ENCODE results near the gene KLKB1. TPM values are rescaled to one million over a fixed set of nuclear protein-coding genes. Genes with fewer than 3 reads are reported as not detected.

The KLKB1 gene
- total and polyA plus RNA-seq, 2 donors (not counting 3 experiments of a cell fraction or from before 2014, with no cell fraction given), result not detected

- Histone ChIP-seq H4K20me1 (replicated peaks; ENCODE audit: control insufficient read depth, extremely low read depth, insufficient read depth, low read length) (no peaks in the 10 kb centered on the region), H3K4me3 (replicated peaks in 1 of 3; ENCODE audit: insufficient read depth in 1 of 3, low read depth in 1 of 3, low read length in 3 of 3) (no peak overlapping the region), H3K36me3 (ENCODE audit: control insufficient read depth in 2 of 2, extremely low read depth in 1 of 2, insufficient read depth in 2 of 2, low read length in 2 of 2) (no peaks in the 10 kb centered on the region), H3K79me2 (ENCODE audit: control insufficient read depth, insufficient read depth, low read length) (no peaks in the 10 kb centered on the region), H3K4me1 (ENCODE audit: control insufficient read depth, extremely low read depth, insufficient read depth, low read length) (no peaks in the 10 kb centered on the region), H3K27ac (ENCODE audit: insufficient read depth, low read depth, low read length) (no peak overlapping the region), H3K9me3 (replicated peaks; ENCODE audit: control insufficient read depth, insufficient read depth, low read length) (no peaks in the 10 kb centered on the region), H3K4me2 (ENCODE audit: insufficient read depth, low read length) (no peak overlapping the region), H2AFZ (ENCODE audit: low read depth, low read length) (no peak overlapping the region), H3K9me1 (replicated peaks; ENCODE audit: control insufficient read depth, extremely low read depth, insufficient read depth, low read length) (no peaks in the 10 kb centered on the region), H3K27me3 (ENCODE audit: control insufficient read depth in 2 of 2, insufficient read depth in 2 of 2, low read length in 2 of 2) (no peaks in the 10 kb centered on the region), H3K9ac (replicated peaks; ENCODE audit: extremely low read depth, insufficient read depth, low read length) (no peak overlapping the region)
- BruUV-seq (replicated peaks), result no TSS peak
- dilution Hi-C loops (cut with MboI; ENCODE audit: extremely low pct_ligation_motif_present, low sequenced_read_pairs), result no loop called here
- intact Hi-C loops (cut with micrococcal nuclease), result no loop called here
- DNase-seq (ENCODE audit: low read depth, low spot score) (no peak), FAIRE-seq (no peak)
- ChIA-PET POLR2A (no interaction called here), CTCF (no interaction called here)
- TF ChIP-seq EZH2 (IDR thresholded peaks at IDR 0.05; ENCODE audit: borderline replicate concordance, low read depth, low read length, severe bottlenecking), result no peak
- TF ChIP-seq POLR2AphosphoS5 (IDR thresholded peaks at IDR 0.05; ENCODE audit: insufficient read depth, low read depth, low read length), result no peak
- no peak for TF ChIP-seq MYC (IDR thresholded peaks at IDR 0.05; ENCODE audit: low read depth, low read length)
- TF ChIP-seq JUN (IDR thresholded peaks at IDR 0.05; ENCODE audit: borderline replicate concordance, insufficient read depth, insufficient read length, low read depth), result no peak
- no peak for TF ChIP-seq MAX (IDR thresholded peaks at IDR 0.05; ENCODE audit: insufficient read depth, insufficient read length)
- no peak for TF ChIP-seq POLR2A (IDR thresholded peaks at IDR 0.05; ENCODE audit: low read depth, low read length)
- no peak for TF ChIP-seq CTCF (IDR thresholded peaks at IDR 0.05; ENCODE audit: extremely low read depth in 1 of 2, insufficient read depth in 1 of 2, low read depth in 1 of 2, low read length in 2 of 2)
- no peak for TF ChIP-seq FOS (IDR thresholded peaks at IDR 0.05; ENCODE audit: borderline replicate concordance, insufficient read depth, low read length)
- no peak for TF ChIP-seq GATA2 (IDR thresholded peaks at IDR 0.05; ENCODE audit: insufficient read depth, insufficient read length, low read depth, low read length)
These were observed 27.8 kb downstream of the KLKB1 start for GRCh38 chr4:186255122-186255521.

Data from endothelial cell of umbilical vein (primary cell).